Loucy (cell line): ENCODE data around the gene KDM5B.
A peak's percentile ranks its signal among the peaks of the same experiment; 100 is the strongest.

ENCODE experiments used
- H2AFZ ChIP-seq: fragments of 200-600 bp; sonication (generic); 2 replicates; pipeline ENCODE4 v1.6.0; 2016; ENCODE audit warnings: antibody characterized with exemption, mild to moderate bottlenecking, low read length, moderate library complexity
- H3F3A ChIP-seq: fragments of 200-600 bp; 2 replicates; pipeline ENCODE4 v1.6.0; 2016; ENCODE audit warnings: antibody characterized with exemption, low read depth, mild to moderate bottlenecking
- H3K27me3 ChIP-seq: fragments of 200-600 bp; sonication (generic); 2 replicates; pipeline ENCODE4 v1.6.1; 2014; ENCODE audit warnings: low read length, mild to moderate bottlenecking; ENCODE audit not compliant: insufficient read depth, poor library complexity, severe bottlenecking
- H3K36me3 ChIP-seq: fragments of 200-600 bp; sonication (generic); 2 replicates; pipeline ENCODE4 v1.6.1; 2016; ENCODE audit warnings: low read length; ENCODE audit not compliant: insufficient read depth
- H3K4me1 ChIP-seq: fragments of 200-600 bp; sonication (generic); 2 replicates; pipeline ENCODE4 v1.5.1; 2014; ENCODE audit warnings: low read length, mild to moderate bottlenecking; ENCODE audit not compliant: insufficient read depth, poor library complexity, severe bottlenecking
- H3K4me2 ChIP-seq: fragments of 200-600 bp; sonication (generic); 2 replicates; pipeline ENCODE4 v1.6.0; 2014; ENCODE audit warnings: antibody characterized with exemption, low read length, low read depth, mild to moderate bottlenecking; ENCODE audit not compliant: poor library complexity, severe bottlenecking
- H3K4me3 ChIP-seq: fragments of 200-600 bp; sonication (generic); 2 replicates; pipeline ENCODE4 v1.5.1; 2014; ENCODE audit warnings: low read length, mild to moderate bottlenecking, mixed read lengths; ENCODE audit not compliant: poor library complexity, severe bottlenecking
- H3K79me2 ChIP-seq: fragments of 200-600 bp; sonication (generic); 2 replicates; pipeline ENCODE4 v1.6.1; 2014; ENCODE audit warnings: low read length; ENCODE audit not compliant: insufficient read depth
- H3K9ac ChIP-seq: fragments of 200-600 bp; sonication (generic); 2 replicates; pipeline ENCODE4 v1.6.0; 2014; ENCODE audit warnings: mild to moderate bottlenecking, low read depth, low read length, moderate library complexity; ENCODE audit not compliant: poor library complexity, severe bottlenecking
- H3K9me2 ChIP-seq: fragments of 200-600 bp; sonication (generic); replicated peaks from 2 replicates; pipeline ENCODE4 v1.6.1; 2016; ENCODE audit warnings: low read depth, low read length, mixed read lengths
- H3K9me3 ChIP-seq: fragments of 200-600 bp; sonication (generic); 2 replicates; pipeline ENCODE4 v1.6.1; 2014; ENCODE audit warnings: mild to moderate bottlenecking, antibody characterized with exemption, low read length, low read depth; ENCODE audit not compliant: insufficient read depth
- H4K20me1 ChIP-seq: fragments of 200-600 bp; sonication (generic); 2 replicates; pipeline ENCODE4 v1.6.0; 2014; ENCODE audit warnings: antibody characterized with exemption, low read length, mild to moderate bottlenecking; ENCODE audit not compliant: insufficient read depth, poor library complexity, severe bottlenecking
- CTCF ChIP-seq: fragments of 200-600 bp; sonication (generic); conservative IDR thresholded peaks from 2 replicates; pipeline ENCODE4 v1.5.1; 2014; ENCODE audit warnings: mild to moderate bottlenecking, antibody characterized with exemption, low read length
- EZH2phosphoT487 ChIP-seq: fragments of 200-600 bp; IDR thresholded peaks from 2 replicates; pipeline ENCODE4 v1.6.1; 2018; ENCODE audit warnings: antibody characterized with exemption, mild to moderate bottlenecking, moderate library complexity, borderline replicate concordance

KDM5B gene

GRCh38 chr1:202701200-202701599 lies 107.0 kb downstream of the KDM5B start:
- Histone ChIP-seq H3K4me3 (no peak overlapping the region), H3K9ac (no peak overlapping the region), H3K9me3 (no peaks in the 10 kb centered on the region), H3K79me2 (no peaks in the 10 kb centered on the region), H3K9me2 (no peaks in the 10 kb centered on the region), H3K4me1 (peaks cover 8% of the 10 kb centered on the region), H4K20me1 (no peaks in the 10 kb centered on the region), H3K36me3 (no peaks in the 10 kb centered on the region), H2AFZ (no peak overlapping the region), H3F3A (no peaks in the 10 kb centered on the region), H3K4me2 (no peak overlapping the region), H3K27me3 (no peaks in the 10 kb centered on the region)
- TF ChIP-seq EZH2phosphoT487: no peak
- TF ChIP-seq CTCF: no peak

GRCh38 chr1:202700061-202700460 lies 108.2 kb downstream of the KDM5B start:
- Histone ChIP-seq H3K27me3 (no peaks in the 10 kb centered on the region), H3K4me2 (no peak overlapping the region)
- TF ChIP-seq CTCF (no peak), EZH2phosphoT487 (no peak)

GRCh38 chr1:202698276-202698675 lies 109.9 kb downstream of the KDM5B start:
- H3K36me3 ChIP-seq: no peaks in the 10 kb centered on the region
- H3K9me3 ChIP-seq: no peaks in the 10 kb centered on the region
- H3K4me2 ChIP-seq: peak overlapping the region; percentile 55
- no peaks in the 10 kb centered on the region for H4K20me1 ChIP-seq
- no peaks in the 10 kb centered on the region for H3K27me3 ChIP-seq
- no peaks in the 10 kb centered on the region for H3K9me2 ChIP-seq
- H3K4me3 ChIP-seq: no peak overlapping the region
- peaks cover 8% of the 10 kb centered on the region for H3K4me1 ChIP-seq
- TF ChIP-seq CTCF: no peak
- TF ChIP-seq EZH2phosphoT487: no peak
- no peak overlapping the region for H3K9ac ChIP-seq
- H2AFZ ChIP-seq: no peak overlapping the region
- no peaks in the 10 kb centered on the region for H3K79me2 ChIP-seq
- H3F3A ChIP-seq: no peaks in the 10 kb centered on the region

More at GRCh38 chr1:202700061-202700460, 108.2 kb downstream of the KDM5B start:
- Histone ChIP-seq H3K9ac (no peak overlapping the region), H3K36me3 (no peaks in the 10 kb centered on the region), H3K4me1 (peaks cover 8% of the 10 kb centered on the region), H3K9me3 (no peaks in the 10 kb centered on the region), H3K9me2 (no peaks in the 10 kb centered on the region), H3F3A (no peaks in the 10 kb centered on the region), H4K20me1 (no peaks in the 10 kb centered on the region), H3K4me3 (no peak overlapping the region), H3K79me2 (no peaks in the 10 kb centered on the region), H2AFZ (no peak overlapping the region)
